ENCODE results near the gene GRM4.

GRCh38 chr6:34022250-34022872 lies 123.5 kb downstream of the GRM4 start:
- TF ChIP-seq, protein P1, sequence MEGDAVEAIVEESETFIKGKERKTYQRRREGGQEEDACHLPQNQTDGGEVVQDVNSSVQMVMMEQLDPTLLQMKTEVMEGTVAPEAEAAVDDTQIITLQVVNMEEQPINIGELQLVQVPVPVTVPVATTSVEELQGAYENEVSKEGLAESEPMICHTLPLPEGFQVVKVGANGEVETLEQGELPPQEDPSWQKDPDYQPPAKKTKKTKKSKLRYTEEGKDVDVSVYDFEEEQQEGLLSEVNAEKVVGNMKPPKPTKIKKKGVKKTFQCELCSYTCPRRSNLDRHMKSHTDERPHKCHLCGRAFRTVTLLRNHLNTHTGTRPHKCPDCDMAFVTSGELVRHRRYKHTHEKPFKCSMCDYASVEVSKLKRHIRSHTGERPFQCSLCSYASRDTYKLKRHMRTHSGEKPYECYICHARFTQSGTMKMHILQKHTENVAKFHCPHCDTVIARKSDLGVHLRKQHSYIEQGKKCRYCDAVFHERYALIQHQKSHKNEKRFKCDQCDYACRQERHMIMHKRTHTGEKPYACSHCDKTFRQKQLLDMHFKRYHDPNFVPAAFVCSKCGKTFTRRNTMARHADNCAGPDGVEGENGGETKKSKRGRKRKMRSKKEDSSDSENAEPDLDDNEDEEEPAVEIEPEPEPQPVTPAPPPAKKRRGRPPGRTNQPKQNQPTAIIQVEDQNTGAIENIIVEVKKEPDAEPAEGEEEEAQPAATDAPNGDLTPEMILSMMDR (IDR thresholded peaks at IDR 0.05): no peak
- TF ChIP-seq POLR2A (IDR thresholded peaks at IDR 0.05): no peak
